Smooth muscle cell (in vitro differentiated cells): Measurements from ENCODE around the gene IPO13. TPM values are rescaled to one million over a fixed set of nuclear protein-coding genes. Genes with fewer than 3 reads are reported as not detected.
A peak's percentile ranks its signal among the peaks of the same experiment; 100 is the strongest.

Experiments
- DNase-seq: peaks from one replicate; lab custom pipeline; 2025; ENCODE audit not compliant: unreplicated experiment; lab: John Stamatoyannopoulos, UW
- H2AFZ ChIP-seq: fragments of 200-600 bp; sonication (generic); 2 replicates; pipeline ENCODE4 v1.6.0; 2016; ENCODE audit warnings: antibody characterized with exemption, low read depth, mild to moderate bottlenecking
- H3F3A ChIP-seq: fragments of 200-600 bp; sonication (generic); 2 replicates; pipeline ENCODE4 v1.6.0; 2017; ENCODE audit warnings: antibody characterized with exemption, low read depth
- H3K27ac ChIP-seq: fragments of 200-600 bp; sonication (generic); 2 replicates; pipeline ENCODE4 v1.5.1; 2016; ENCODE audit warnings: low read depth, mild to moderate bottlenecking
- H3K27me3 ChIP-seq: fragments of 200-600 bp; sonication (generic); 2 replicates; pipeline ENCODE4 v1.6.1; 2016; ENCODE audit warnings: low read depth, mild to moderate bottlenecking
- H3K36me3 ChIP-seq: fragments of 200-600 bp; sonication (generic); 2 replicates; pipeline ENCODE4 v1.5.1; 2016; ENCODE audit warnings: low read depth
- H3K4me1 ChIP-seq: fragments of 200-600 bp; sonication (generic); 2 replicates; pipeline ENCODE4 v1.5.1; 2016; ENCODE audit warnings: low read depth
- H3K4me2 ChIP-seq: fragments of 200-600 bp; sonication (generic); 2 replicates; pipeline ENCODE4 v1.6.0; 2016; ENCODE audit warnings: mild to moderate bottlenecking
- H3K4me3 ChIP-seq: fragments of 200-600 bp; sonication (generic); 2 replicates; pipeline ENCODE4 v1.5.1; 2016; ENCODE audit warnings: mild to moderate bottlenecking
- H3K79me2 ChIP-seq: fragments of 200-600 bp; sonication (generic); 2 replicates; pipeline ENCODE4 v1.6.0; 2016; ENCODE audit warnings: low read depth, mild to moderate bottlenecking
- H3K9ac ChIP-seq: fragments of 200-600 bp; sonication (generic); 2 replicates; pipeline ENCODE4 v1.6.0; 2016; ENCODE audit warnings: low read depth
- H3K9me3 ChIP-seq: fragments of 200-600 bp; sonication (generic); replicated peaks from 2 replicates; pipeline ENCODE4 v1.5.1; 2016; ENCODE audit warnings: low read depth
- H4K20me1 ChIP-seq: fragments of 200-600 bp; sonication (generic); 2 replicates; pipeline ENCODE4 v1.6.0; 2016; ENCODE audit warnings: low read depth
- WGBS: methylation state at CpG from one replicate; pipeline ENCODE4 v1.1.7; 2016; ENCODE audit warnings: low lambda C conversion rate; 5-methylcytosine and 5-hydroxymethylcytosine counted together
- polyA plus RNA-seq: library from polyadenylated mRNA; unstranded; fragments of >200 nt; fragmentation: Nextera tagmentation; extraction: Ambion mirVana; gene quantifications from 2 replicates; pipeline ENCODE4 v1.2.1, GENCODE V29; 2016
- total RNA-seq: library from RNA; depleted of rRNA; stranded (reverse); fragments of >200 nt; gene quantifications from 2 replicates; pipeline ENCODE4 v1.2.3, GENCODE V29; 2014
- TF ChIP-seq, protein P1 (sequence below): fragments of 200-600 bp; sonication (generic); IDR thresholded peaks from 2 replicates; pipeline ENCODE4 v1.5.1; 2017; ENCODE audit warnings: borderline replicate concordance, mild to moderate bottlenecking, antibody characterized with exemption; ENCODE audit not compliant: insufficient read depth, poor library complexity, severe bottlenecking

Gene IPO13
- total and polyA plus RNA-seq, 2 experiments from 2014 or later: 10.4 to 21.2 TPM

DNA sequence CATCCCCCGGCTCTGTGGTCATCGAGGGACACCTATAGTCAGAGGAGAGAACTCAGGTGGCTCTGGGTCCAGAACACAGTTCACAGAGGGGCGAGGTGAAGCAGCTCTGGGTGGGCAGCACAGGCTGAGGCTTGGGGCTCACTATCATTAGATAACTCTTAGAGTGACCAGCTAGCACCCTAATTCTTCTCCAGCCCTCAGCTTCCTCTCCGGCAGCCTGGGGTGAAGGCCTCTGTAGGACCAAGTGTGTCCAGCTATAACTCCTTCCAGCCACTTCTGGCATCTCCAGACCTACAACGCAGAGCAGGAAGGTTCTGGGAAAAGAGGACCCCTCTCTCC is 11.8 kb upstream of the IPO13 start:
- 49% methylated on average over 5 of the region's 5 CpGs for WGBS
- Histone ChIP-seq H3K79me2 (no peaks in the 10 kb centered on the region), H3K4me1 (no peaks in the 10 kb centered on the region), H3K36me3 (no peaks in the 10 kb centered on the region), H3K27me3 (peaks cover 25% of the 10 kb centered on the region), H3F3A (no peaks in the 10 kb centered on the region), H2AFZ (no peak overlapping the region), H3K4me2 (no peak overlapping the region), H3K9me3 (no peaks in the 10 kb centered on the region), H4K20me1 (no peaks in the 10 kb centered on the region), H3K9ac (no peak overlapping the region), H3K4me3 (no peak overlapping the region), H3K27ac (no peak overlapping the region)
- no peak for DNase-seq
- TF ChIP-seq, protein P1, sequence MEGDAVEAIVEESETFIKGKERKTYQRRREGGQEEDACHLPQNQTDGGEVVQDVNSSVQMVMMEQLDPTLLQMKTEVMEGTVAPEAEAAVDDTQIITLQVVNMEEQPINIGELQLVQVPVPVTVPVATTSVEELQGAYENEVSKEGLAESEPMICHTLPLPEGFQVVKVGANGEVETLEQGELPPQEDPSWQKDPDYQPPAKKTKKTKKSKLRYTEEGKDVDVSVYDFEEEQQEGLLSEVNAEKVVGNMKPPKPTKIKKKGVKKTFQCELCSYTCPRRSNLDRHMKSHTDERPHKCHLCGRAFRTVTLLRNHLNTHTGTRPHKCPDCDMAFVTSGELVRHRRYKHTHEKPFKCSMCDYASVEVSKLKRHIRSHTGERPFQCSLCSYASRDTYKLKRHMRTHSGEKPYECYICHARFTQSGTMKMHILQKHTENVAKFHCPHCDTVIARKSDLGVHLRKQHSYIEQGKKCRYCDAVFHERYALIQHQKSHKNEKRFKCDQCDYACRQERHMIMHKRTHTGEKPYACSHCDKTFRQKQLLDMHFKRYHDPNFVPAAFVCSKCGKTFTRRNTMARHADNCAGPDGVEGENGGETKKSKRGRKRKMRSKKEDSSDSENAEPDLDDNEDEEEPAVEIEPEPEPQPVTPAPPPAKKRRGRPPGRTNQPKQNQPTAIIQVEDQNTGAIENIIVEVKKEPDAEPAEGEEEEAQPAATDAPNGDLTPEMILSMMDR: no peak

- no peaks in the 10 kb centered on the region for H4K20me1 ChIP-seq
- H2AFZ ChIP-seq: no peak overlapping the region
- peak overlapping the region; percentile 42 for H3K4me3 ChIP-seq
- H3K9me3 ChIP-seq: no peaks in the 10 kb centered on the region
- H3F3A ChIP-seq: no peaks in the 10 kb centered on the region
- no peak for DNase-seq
- WGBS: 31% methylated on average over 6 of the region's 48 CpGs
- peak overlapping the region; percentile 87 for H3K4me2 ChIP-seq
- H3K9ac ChIP-seq: no peak overlapping the region
- peaks cover 25% of the 10 kb centered on the region for H3K27me3 ChIP-seq
- no peak overlapping the region for H3K27ac ChIP-seq
- H3K4me1 ChIP-seq: no peaks in the 10 kb centered on the region
- no peaks in the 10 kb centered on the region for H3K36me3 ChIP-seq
- TF ChIP-seq, protein P1: no peak
- H3K79me2 ChIP-seq: no peaks in the 10 kb centered on the region
Observed at GRCh38 chr1:43935711-43936427, 10.9 kb upstream of the IPO13 start.

DNA sequence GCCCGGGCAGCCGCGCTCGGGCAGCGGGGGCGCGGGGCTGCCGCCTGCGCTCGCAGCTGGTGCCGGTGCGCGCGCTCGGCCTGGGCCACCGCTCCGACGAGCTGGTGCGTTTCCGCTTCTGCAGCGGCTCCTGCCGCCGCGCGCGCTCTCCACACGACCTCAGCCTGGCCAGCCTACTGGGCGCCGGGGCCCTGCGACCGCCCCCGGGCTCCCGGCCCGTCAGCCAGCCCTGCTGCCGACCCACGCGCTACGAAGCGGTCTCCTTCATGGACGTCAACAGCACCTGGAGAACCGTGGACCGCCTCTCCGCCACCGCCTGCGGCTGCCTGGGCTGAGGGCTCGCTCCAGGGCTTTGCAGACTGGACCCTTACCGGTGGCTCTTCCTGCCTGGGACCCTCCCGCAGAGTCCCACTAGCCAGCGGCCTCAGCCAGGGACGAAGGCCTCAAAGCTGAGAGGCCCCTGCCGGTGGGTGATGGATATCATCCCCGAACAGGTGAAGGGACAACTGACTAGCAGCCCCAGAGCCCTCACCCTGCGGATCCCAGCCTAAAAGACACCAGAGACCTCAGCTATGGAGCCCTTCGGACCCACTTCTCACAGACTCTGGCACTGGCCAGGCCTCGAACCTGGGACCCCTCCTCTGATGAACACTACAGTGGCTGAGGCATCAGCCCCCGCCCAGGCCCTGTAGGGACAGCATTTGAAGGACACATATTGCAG is 10.2 kb upstream of the IPO13 start:
- peak overlapping the region; percentile 87 for H3K4me2 ChIP-seq
- H3K4me3 ChIP-seq: peak overlapping the region; percentile 42
- no peaks in the 10 kb centered on the region for H3K79me2 ChIP-seq
- H3K36me3 ChIP-seq: no peaks in the 10 kb centered on the region
- H3K27me3 ChIP-seq: peaks cover 25% of the 10 kb centered on the region
- H3F3A ChIP-seq: no peaks in the 10 kb centered on the region
- no peak overlapping the region for H3K27ac ChIP-seq
- H4K20me1 ChIP-seq: no peaks in the 10 kb centered on the region
- TF ChIP-seq, protein P1: no peak
- DNase-seq: no peak
- H3K9ac ChIP-seq: no peak overlapping the region
- 21% methylated on average over 26 of the region's 56 CpGs for WGBS
- H3K9me3 ChIP-seq: no peaks in the 10 kb centered on the region
- no peaks in the 10 kb centered on the region for H3K4me1 ChIP-seq
- no peak overlapping the region for H2AFZ ChIP-seq
